ENCODE results near the gene OTOP1.
"Not testable (repeated sequence)": the region's sequence is repeated elsewhere in the genome, so short reads cannot be mapped to it uniquely, and the experiment has no call there.

The OTOP1 gene

GRCh38 chr4:4233610-4234009 is 6.9 kb upstream of the OTOP1 start:
- TF ChIP-seq CTCF (conservative IDR thresholded peaks at IDR 0.05; ENCODE audit: low read length), result no peak
- no peak for DNase-seq (ENCODE audit: low read depth)
- no peak overlapping the region for H3K4me3 ChIP-seq (ENCODE audit: low read length)

GRCh38 chr4:4228356-4228668 is 1.6 kb upstream of the OTOP1 start:
- DNase-seq (ENCODE audit: low read depth), result no peak
- TF ChIP-seq CTCF (conservative IDR thresholded peaks at IDR 0.05; ENCODE audit: low read length), result no peak
- no peak overlapping the region for H3K4me3 ChIP-seq (ENCODE audit: low read length)

- DNase-seq (ENCODE audit: low read depth), result no peak
- no peak overlapping the region for H3K4me3 ChIP-seq (ENCODE audit: low read length)
- TF ChIP-seq CTCF (conservative IDR thresholded peaks at IDR 0.05; ENCODE audit: low read length), result no peak
Observed at GRCh38 chr4:4227510-4228355, 1.0 kb upstream of the OTOP1 start.

GRCh38 chr4:4225915-4226605 is 669 bp downstream of the OTOP1 start:
- H3K4me3 ChIP-seq (ENCODE audit: low read length), result no peak overlapping the region
- TF ChIP-seq CTCF (conservative IDR thresholded peaks at IDR 0.05; ENCODE audit: low read length), result no peak
- DNase-seq (ENCODE audit: low read depth), result no peak

- no peak for TF ChIP-seq CTCF (conservative IDR thresholded peaks at IDR 0.05; ENCODE audit: low read length)
- no peak for DNase-seq (ENCODE audit: low read depth)
- no peak overlapping the region for H3K4me3 ChIP-seq (ENCODE audit: low read length)
Observed at GRCh38 chr4:4217113-4217512, 9.6 kb downstream of the OTOP1 start.

- DNase-seq (ENCODE audit: low read depth), result peak; percentile 17
- TF ChIP-seq CTCF (conservative IDR thresholded peaks at IDR 0.05; ENCODE audit: low read length), result no peak
- no peak overlapping the region for H3K4me3 ChIP-seq (ENCODE audit: low read length)
Observed at GRCh38 chr4:4216648-4217047, 10.1 kb downstream of the OTOP1 start.

- not testable (repeated sequence) for DNase-seq (ENCODE audit: low read depth); H3K4me3 ChIP-seq (ENCODE audit: low read length)
Observed at GRCh38 chr4:4213674-4214073, 13.1 kb downstream of the OTOP1 start.

Measured in AG10803 (cell line).